Tibial nerve (tissue), 4 donors: ENCODE data around the gene BACE2. TPM values are rescaled to one million over a fixed set of nuclear protein-coding genes. Genes with fewer than 3 reads are reported as not detected.

ENCODE experiments used
- DNase-seq, 2 donors: peaks; one replicate each; pipeline ENCODE4 v3.0.0-alpha.2; 2019; ENCODE audit warnings: low spot score in 2 of 2
- H3K27ac ChIP-seq, 4 donors: fragments of 200-600 bp; sonication (generic) in 3 of 4; one replicate each; pipeline ENCODE4 v1.5.1; 2017 to 2019; ENCODE audit warnings: mild to moderate bottlenecking in 1 of 4
- H3K27me3 ChIP-seq, 2 donors: fragments of 200-600 bp; sonication (generic) in 1 of 2; one replicate each; pipeline versions ENCODE4 v1.5.1 to v1.6.0; 2017 to 2019
- H3K36me3 ChIP-seq, 3 donors: fragments of 200-600 bp; sonication (generic); one replicate each; pipeline ENCODE4 v1.5.1; 2018 to 2019
- H3K4me1 ChIP-seq, 4 donors: fragments of 200-600 bp; sonication (generic) in 3 of 4; one replicate each; pipeline ENCODE4 v1.5.1; 2017 to 2019
- H3K4me3 ChIP-seq, 4 donors: fragments of 200-600 bp; sonication (generic) in 3 of 4; one replicate each; pipeline ENCODE4 v1.5.1; 2017 to 2019; ENCODE audit warnings: mild to moderate bottlenecking in 1 of 4, moderate library complexity in 1 of 4
- H3K9me3 ChIP-seq, 4 donors: fragments of 200-600 bp; sonication (generic) in 3 of 4; one replicate each; pipeline ENCODE4 v1.5.1; 2017 to 2019
- CTCF ChIP-seq, 5 experiments: fragments of 200-600 bp in 3 of 5; fragments of 450-650 bp in 2 of 5; sonication (generic) in 3 of 5; IDR thresholded peaks; one replicate each; pipeline ENCODE4 v1.5.1; 2016 to 2019; ENCODE audit warnings: antibody characterized with exemption in 5 of 5, mild to moderate bottlenecking in 3 of 5, moderate library complexity in 2 of 5
- EP300 ChIP-seq, 2 donors: sonication (generic); formaldehyde crosslinking; IDR thresholded peaks; one replicate each; pipeline ENCODE4 v1.6.1; 2017; ENCODE audit warnings: antibody characterized with exemption in 2 of 2, mild to moderate bottlenecking in 1 of 2
- POLR2A ChIP-seq, 2 donors: fragments of 450-650 bp; IDR thresholded peaks; one replicate each; pipeline ENCODE4 v1.6.1; 2017; ENCODE audit warnings: antibody characterized with exemption in 2 of 2, mild to moderate bottlenecking in 2 of 2, moderate library complexity in 2 of 2
- WGBS, 2 donors: methylation state at CpG; one replicate each; pipeline ENCODE4 v1.1.5; 2018; 5-methylcytosine and 5-hydroxymethylcytosine counted together
- total RNA-seq, 4 donors: library from RNA; depleted of rRNA; stranded (reverse); fragments of >200 nt; gene quantifications; one replicate each; pipeline ENCODE4 v1.1.0, GENCODE V29; 2016

The BACE2 gene
- total RNA-seq, 4 donors from 2014 or later: 69.5 to 96.9 (median 79.2) TPM

- no peaks in the 10 kb centered on the region for H3K36me3 ChIP-seq
- H3K9me3 ChIP-seq: no peaks in the 10 kb centered on the region
- peak overlapping the region in 2 of 4 donors; percentile 41 to 44 for H3K4me3 ChIP-seq
- WGBS, 2 donors: 11% methylated on average over 16 to 18 of the region's 19 CpGs
- no peak for TF ChIP-seq EP300 (IDR thresholded peaks at IDR 0.05)
- TF ChIP-seq POLR2A (IDR thresholded peaks at IDR 0.05): no peak
- TF ChIP-seq CTCF (IDR thresholded peaks at IDR 0.05): no peak
- no peak for DNase-seq
- peaks cover 0 to 14% (median 6%) of the 10 kb centered on the region in 4 donors for H3K4me1 ChIP-seq
- peaks cover 0 to 27% of the 10 kb centered on the region in 2 donors for H3K27me3 ChIP-seq
- peak overlapping the region in 1 of 4 donors; percentile 78 for H3K27ac ChIP-seq
These were observed 149.1 kb downstream of the BACE2 start for GRCh38 chr21:41317063-41317392.

GRCh38 chr21:41317458-41317857 lies 149.5 kb downstream of the BACE2 start:
- DNase-seq: no peak
- peaks cover 0 to 27% of the 10 kb centered on the region in 2 donors for H3K27me3 ChIP-seq
- 76 to 85% methylated on average over 10 of the region's 10 CpGs for WGBS, 2 donors
- H3K4me3 ChIP-seq: peak overlapping the region in 1 of 4 donors; percentile 44
- H3K27ac ChIP-seq: peak overlapping the region in 1 of 4 donors; percentile 78
- peaks cover 0 to 14% (median 6%) of the 10 kb centered on the region in 4 donors for H3K4me1 ChIP-seq
- no peaks in the 10 kb centered on the region for H3K36me3 ChIP-seq
- no peaks in the 10 kb centered on the region for H3K9me3 ChIP-seq
- TF ChIP-seq POLR2A (IDR thresholded peaks at IDR 0.05) (no peak), CTCF (IDR thresholded peaks at IDR 0.05) (no peak), EP300 (IDR thresholded peaks at IDR 0.05) (no peak)

GRCh38 chr21:41318218-41318617 lies 150.3 kb downstream of the BACE2 start:
- Histone ChIP-seq H3K9me3 (no peaks in the 10 kb centered on the region), H3K27me3 (peaks cover 0 to 27% of the 10 kb centered on the region in 2 donors), H3K4me1 (peaks cover 0 to 14% (median 6%) of the 10 kb centered on the region in 4 donors), H3K4me3 (no peak overlapping the region), H3K36me3 (no peaks in the 10 kb centered on the region), H3K27ac (no peak overlapping the region)
- TF ChIP-seq CTCF (IDR thresholded peaks at IDR 0.05): no peak
- TF ChIP-seq POLR2A (IDR thresholded peaks at IDR 0.05): no peak
- TF ChIP-seq EP300 (IDR thresholded peaks at IDR 0.05): no peak
- no peak for DNase-seq
- 88 to 93% methylated on average over 9 of the region's 9 CpGs for WGBS, 2 donors

GRCh38 chr21:41319273-41319672 lies 151.3 kb downstream of the BACE2 start:
- no peak for DNase-seq
- no peak overlapping the region for H3K27ac ChIP-seq
- whole genome bisulfite sequencing, 2 donors: 84 to 89% methylated on average over 7 of the region's 7 CpGs
- no peak for TF ChIP-seq EP300 (IDR thresholded peaks at IDR 0.05)
- no peak for TF ChIP-seq CTCF (IDR thresholded peaks at IDR 0.05)
- TF ChIP-seq POLR2A (IDR thresholded peaks at IDR 0.05): no peak
- no peak overlapping the region for H3K4me3 ChIP-seq
- H3K9me3 ChIP-seq: no peaks in the 10 kb centered on the region
- peaks cover 0 to 27% of the 10 kb centered on the region in 2 donors for H3K27me3 ChIP-seq
- H3K4me1 ChIP-seq: peaks cover 0 to 14% (median 6%) of the 10 kb centered on the region in 4 donors
- no peaks in the 10 kb centered on the region for H3K36me3 ChIP-seq

GRCh38 chr21:41321211-41321907 lies 153.4 kb downstream of the BACE2 start:
- no peaks in the 10 kb centered on the region for H3K36me3 ChIP-seq
- H3K27me3 ChIP-seq: peaks cover 0 to 15% of the 10 kb centered on the region in 2 donors
- TF ChIP-seq POLR2A (IDR thresholded peaks at IDR 0.05) (no peak), CTCF (IDR thresholded peaks at IDR 0.05) (no peak), EP300 (IDR thresholded peaks at IDR 0.05) (no peak)
- peaks cover 0 to 9% (median 5%) of the 10 kb centered on the region in 4 donors for H3K4me1 ChIP-seq
- no peaks in the 10 kb centered on the region for H3K9me3 ChIP-seq
- 88 to 90% methylated on average over 19 of the region's 20 CpGs for WGBS, 2 donors
- H3K27ac ChIP-seq: no peak overlapping the region
- no peak for DNase-seq
- H3K4me3 ChIP-seq: no peak overlapping the region
